HepG2 (cell line): Measurements from ENCODE around the gene WDR59. TPM values are rescaled to one million over a fixed set of nuclear protein-coding genes. Genes with fewer than 3 reads are reported as not detected.
A peak's percentile ranks its signal among the peaks of the same experiment; 100 is the strongest.

Experiments used
- CC2D1A ChIP-seq: sonication (generic); formaldehyde crosslinking; IDR thresholded peaks from 2 replicates; pipeline ENCODE4 v1.8.1; 2023; ENCODE audit warnings: mild to moderate bottlenecking, missing genetic modification reagents
- FOXK2 ChIP-seq: fragments of 450-650 bp; IDR thresholded peaks from 2 replicates; pipeline ENCODE4 v1.6.1; 2016
- GATAD1 ChIP-seq: IDR thresholded peaks from 2 replicates; pipeline ENCODE4 v1.6.1; 2016; ENCODE audit warnings: missing genetic modification reagents, missing compliant biosample characterization
- HMGXB4 ChIP-seq, 2 experiments: sonication (generic) in 1 of 2; formaldehyde crosslinking in 1 of 2; IDR thresholded peaks; 2 replicates each; pipeline versions ENCODE4 v1.4.0 to v1.6.1; 2018 to 2020; ENCODE audit warnings: missing genetic modification reagents in 2 of 2, borderline replicate concordance in 1 of 2, low read depth in 1 of 2, mild to moderate bottlenecking in 1 of 2, missing biosample characterization in 1 of 2
- HOXD1 ChIP-seq: sonication (generic); formaldehyde crosslinking; IDR thresholded peaks from 2 replicates; pipeline ENCODE4 v1.5.0; 2020; ENCODE audit warnings: missing genetic modification reagents
- IRF2 ChIP-seq: IDR thresholded peaks from 2 replicates; pipeline ENCODE4 v1.6.1; 2018; ENCODE audit warnings: missing genetic modification reagents, missing compliant biosample characterization
- KAT8 ChIP-seq: IDR thresholded peaks from 2 replicates; pipeline ENCODE4 v1.6.1; 2016; ENCODE audit warnings: missing genetic modification reagents, missing compliant biosample characterization
- RAD21 ChIP-seq: fragments of 450-650 bp; formaldehyde crosslinking; IDR thresholded peaks from 2 replicates; pipeline ENCODE4 v1.5.0; 2020; ENCODE audit warnings: mild to moderate bottlenecking
- REXO4 ChIP-seq: sonication (generic); formaldehyde crosslinking; IDR thresholded peaks from 2 replicates; pipeline ENCODE4 v1.8.0; 2022; ENCODE audit warnings: missing genetic modification reagents, mild to moderate bottlenecking, borderline replicate concordance
- SIX4 ChIP-seq: sonication (generic); formaldehyde crosslinking; IDR thresholded peaks from 2 replicates; pipeline ENCODE4 v1.4.0; 2020; ENCODE audit warnings: missing genetic modification reagents
- THAP7 ChIP-seq: sonication (generic); formaldehyde crosslinking; IDR thresholded peaks from 2 replicates; pipeline ENCODE4 v1.8.1; 2023; ENCODE audit warnings: mild to moderate bottlenecking, missing genetic modification reagents
- ZNF20 ChIP-seq: sonication (generic); formaldehyde crosslinking; IDR thresholded peaks from 2 replicates; pipeline ENCODE4 v1.4.0; 2020; ENCODE audit warnings: mild to moderate bottlenecking, moderate library complexity, missing genetic modification reagents
- ZNF263 ChIP-seq: sonication (generic); formaldehyde crosslinking; IDR thresholded peaks from 2 replicates; pipeline ENCODE4 v1.4.0; 2020; ENCODE audit warnings: missing genetic modification reagents
- ZNF329 ChIP-seq: sonication (generic); formaldehyde crosslinking; IDR thresholded peaks from 2 replicates; pipeline ENCODE4 v1.9.0; 2021; ENCODE audit warnings: low read depth, mild to moderate bottlenecking, missing genetic modification reagents
- ZNF33A ChIP-seq: sonication (generic); formaldehyde crosslinking; IDR thresholded peaks from 2 replicates; pipeline ENCODE4 v1.5.1; 2020; ENCODE audit warnings: missing genetic modification reagents, mild to moderate bottlenecking, moderate library complexity, borderline replicate concordance
- ZNF768 ChIP-seq: sonication (generic); formaldehyde crosslinking; IDR thresholded peaks from 2 replicates; pipeline ENCODE4 v1.4.0; 2020; ENCODE audit warnings: missing genetic modification reagents
- ZNF790 ChIP-seq: sonication (generic); formaldehyde crosslinking; IDR thresholded peaks from 2 replicates; pipeline ENCODE4 v1.8.0; 2022; ENCODE audit warnings: missing genetic modification reagents, mild to moderate bottlenecking, borderline replicate concordance
- ZSCAN29 ChIP-seq: sonication (generic); formaldehyde crosslinking; conservative IDR thresholded peaks from 2 replicates; pipeline ENCODE4 v1.4.0; 2020; ENCODE audit warnings: mild to moderate bottlenecking, missing genetic modification reagents
- polyA plus RNA-seq, 8 experiments: library from polyadenylated mRNA; depleted of rRNA in 3 of 8; stranded (reverse) in 7 of 8; unstranded in 1 of 8; fragments of >200 nt; fragmentation: Illumina TruSeq in 4 of 8; extraction: Trizol in 4 of 8; gene quantifications; 2 replicates each; pipeline versions ENCODE4 v1.2.1 to v1.2.3, GENCODE V29; 2011 to 2016; ENCODE audit warnings: low read depth in 4 of 8, missing spikeins in 1 of 8, mixed read lengths in 1 of 8; ENCODE audit not compliant: insufficient read depth in 1 of 8
- total RNA-seq, 5 experiments: library from RNA; depleted of rRNA; stranded (reverse); fragments of >200 nt; fragmentation: Illumina TruSeq; extraction: Trizol; gene quantifications; 2 replicates each; pipeline ENCODE4 v1.2.3, GENCODE V29; 2016; ENCODE audit warnings: low read depth in 1 of 5
- TF ChIP-seq, protein P1 (sequence below): sonication (generic); formaldehyde crosslinking; IDR thresholded peaks from 2 replicates; pipeline ENCODE4 v1.8.0; 2022; ENCODE audit warnings: mild to moderate bottlenecking, missing genetic modification reagents, borderline replicate concordance
- TF ChIP-seq, protein P2 (sequence below): sonication (generic); formaldehyde crosslinking; IDR thresholded peaks from 2 replicates; pipeline ENCODE4 v1.5.0; 2020; ENCODE audit warnings: mild to moderate bottlenecking, missing genetic modification reagents, moderate library complexity

Gene WDR59
- total and polyA plus RNA-seq, 2 of the 13 experiments (the other 11 are each of a cell fraction or from before 2014, with no cell fraction given) = 65.2 to 306 TPM

- TF ChIP-seq KAT8 (CRISPR knock-in tag) = 0 out of 2 replicates have a peak, but pooled peaks have one; percentile 27
- TF ChIP-seq, protein P1, sequence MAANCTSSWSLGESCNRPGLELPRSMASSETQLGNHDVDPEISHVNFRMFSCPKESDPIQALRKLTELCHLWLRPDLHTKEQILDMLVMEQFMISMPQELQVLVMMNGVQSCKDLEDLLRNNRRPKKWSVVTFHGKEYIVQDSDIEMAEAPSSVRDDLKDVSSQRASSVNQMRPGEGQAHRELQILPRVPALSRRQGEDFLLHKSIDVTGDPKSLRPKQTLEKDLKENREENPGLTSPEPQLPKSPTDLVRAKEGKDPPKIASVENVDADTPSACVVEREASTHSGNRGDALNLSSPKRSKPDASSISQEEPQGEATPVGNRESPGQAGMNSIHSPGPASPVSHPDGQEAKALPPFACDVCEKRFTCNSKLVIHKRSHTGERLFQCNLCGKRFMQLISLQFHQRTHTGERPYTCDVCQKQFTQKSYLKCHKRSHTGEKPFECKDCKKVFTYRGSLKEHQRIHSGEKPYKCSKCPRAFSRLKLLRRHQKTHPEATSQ (CRISPR knock-in tag) = no peak
- TF ChIP-seq GATAD1 (CRISPR knock-in tag) = 0 out of 2 replicates have a peak, but pooled peaks have one; percentile 20
- TF ChIP-seq ZNF329 (CRISPR knock-in tag) = no peak
- TF ChIP-seq HOXD1 (CRISPR knock-in tag) = no peak
- TF ChIP-seq ZNF33A = no peak
- TF ChIP-seq HMGXB4 (CRISPR knock-in tag; IDR thresholded peaks at IDR 0.05; ENCODE audit: borderline replicate concordance in 1 of 2, low read depth in 1 of 2) = peak in 1 of 2 experiments; percentile 63; a peak in 1 of 4 replicates
- no peak for TF ChIP-seq REXO4 (CRISPR knock-in tag)
- no peak for TF ChIP-seq CC2D1A (CRISPR knock-in tag)
- TF ChIP-seq IRF2 = peak; percentile 53; the same call in 1 of the 2 replicates
- TF ChIP-seq RAD21 = peak; percentile 81
- no peak for TF ChIP-seq ZSCAN29 (CRISPR knock-in tag)
- no peak for TF ChIP-seq SIX4
- TF ChIP-seq ZNF790 = no peak
- no peak for TF ChIP-seq ZNF20
- TF ChIP-seq, protein P2, sequence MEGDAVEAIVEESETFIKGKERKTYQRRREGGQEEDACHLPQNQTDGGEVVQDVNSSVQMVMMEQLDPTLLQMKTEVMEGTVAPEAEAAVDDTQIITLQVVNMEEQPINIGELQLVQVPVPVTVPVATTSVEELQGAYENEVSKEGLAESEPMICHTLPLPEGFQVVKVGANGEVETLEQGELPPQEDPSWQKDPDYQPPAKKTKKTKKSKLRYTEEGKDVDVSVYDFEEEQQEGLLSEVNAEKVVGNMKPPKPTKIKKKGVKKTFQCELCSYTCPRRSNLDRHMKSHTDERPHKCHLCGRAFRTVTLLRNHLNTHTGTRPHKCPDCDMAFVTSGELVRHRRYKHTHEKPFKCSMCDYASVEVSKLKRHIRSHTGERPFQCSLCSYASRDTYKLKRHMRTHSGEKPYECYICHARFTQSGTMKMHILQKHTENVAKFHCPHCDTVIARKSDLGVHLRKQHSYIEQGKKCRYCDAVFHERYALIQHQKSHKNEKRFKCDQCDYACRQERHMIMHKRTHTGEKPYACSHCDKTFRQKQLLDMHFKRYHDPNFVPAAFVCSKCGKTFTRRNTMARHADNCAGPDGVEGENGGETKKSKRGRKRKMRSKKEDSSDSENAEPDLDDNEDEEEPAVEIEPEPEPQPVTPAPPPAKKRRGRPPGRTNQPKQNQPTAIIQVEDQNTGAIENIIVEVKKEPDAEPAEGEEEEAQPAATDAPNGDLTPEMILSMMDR (CRISPR knock-in tag) = peak; percentile 90
- TF ChIP-seq FOXK2 = no peak
- no peak for TF ChIP-seq ZNF263 (CRISPR knock-in tag)
- no peak for TF ChIP-seq ZNF768 (CRISPR knock-in tag)
- TF ChIP-seq THAP7 (CRISPR knock-in tag) = no peak
These were observed 122.1 kb downstream of the WDR59 start (continued) for GRCh38 chr16:74862743-74863244.
